H9 (cell line): ENCODE results near the gene PDE7B. TPM values are rescaled to one million over a fixed set of nuclear protein-coding genes. Genes with fewer than 3 reads are reported as not detected.
"Not testable (repeated sequence)": the region's sequence is repeated elsewhere in the genome, so short reads cannot be mapped to it uniquely, and the experiment has no call there.

ENCODE experiments used
- DNase-seq: peaks from one replicate; pipeline ENCODE4 v3.0.0-alpha.2; 2017
- H2AFZ ChIP-seq: one replicate; pipeline ENCODE4 v1.6.1; 2013; ENCODE audit warnings: mild to moderate bottlenecking, low read length, control low read depth, moderate library complexity
- H2AK5ac ChIP-seq: 2 replicates; pipeline ENCODE4 v1.6.1; 2013; ENCODE audit warnings: low read length, control low read depth, mixed read lengths; ENCODE audit not compliant: insufficient read length
- H2BK120ac ChIP-seq: one replicate; pipeline ENCODE4 v1.6.1; 2013; ENCODE audit warnings: low read depth, mild to moderate bottlenecking, low read length, control low read depth, inconsistent platforms; ENCODE audit not compliant: poor library complexity, severe bottlenecking
- H2BK12ac ChIP-seq: 2 replicates; pipeline ENCODE4 v1.6.1; 2013; ENCODE audit warnings: low read length, control low read depth, mixed read lengths, low read depth; ENCODE audit not compliant: insufficient read length
- H2BK15ac ChIP-seq: 2 replicates; pipeline ENCODE4 v1.6.1; 2013; ENCODE audit warnings: low read depth, low read length, control low read depth
- H2BK20ac ChIP-seq: one replicate; pipeline ENCODE4 v1.6.1; 2013; ENCODE audit warnings: low read depth, mild to moderate bottlenecking, low read length, control low read depth, inconsistent platforms; ENCODE audit not compliant: poor library complexity, severe bottlenecking
- H2BK5ac ChIP-seq: 2 replicates; pipeline ENCODE4 v1.6.1; 2013; ENCODE audit warnings: low read length, control low read depth, mixed read lengths; ENCODE audit not compliant: insufficient read length
- H3K14ac ChIP-seq: 2 replicates; pipeline ENCODE4 v1.6.1; 2013; ENCODE audit warnings: low read length, control low read depth; ENCODE audit not compliant: insufficient read depth
- H3K18ac ChIP-seq: 2 replicates; pipeline ENCODE4 v1.6.1; 2013; ENCODE audit warnings: low read depth, mild to moderate bottlenecking, mixed read lengths, low read length, control low read depth; ENCODE audit not compliant: insufficient read length
- H3K23ac ChIP-seq: 2 replicates; pipeline ENCODE4 v1.6.1; 2013; ENCODE audit warnings: low read length, control low read depth, mixed read lengths, low read depth; ENCODE audit not compliant: insufficient read length
- H3K23me2 ChIP-seq: 2 replicates; pipeline ENCODE4 v1.6.1; 2013; ENCODE audit warnings: low read depth, mild to moderate bottlenecking, mixed read lengths, low read length, control low read depth; ENCODE audit not compliant: insufficient read length, poor library complexity, severe bottlenecking
- H3K27ac ChIP-seq: 2 replicates; pipeline ENCODE4 v1.5.1; 2013; ENCODE audit warnings: low read length, control low read depth, mixed read lengths, low read depth; ENCODE audit not compliant: insufficient read length
- H3K27me3 ChIP-seq: 2 replicates; pipeline ENCODE4 v1.6.1; 2013; ENCODE audit warnings: low read length, control low read depth, inconsistent platforms; ENCODE audit not compliant: insufficient read depth
- H3K4ac ChIP-seq: 2 replicates; pipeline ENCODE4 v1.6.1; 2013; ENCODE audit warnings: low read depth, mild to moderate bottlenecking, control low read depth, inconsistent platforms, low read length, moderate library complexity
- H3K4me1 ChIP-seq: 2 replicates; pipeline ENCODE4 v1.6.1; 2013; ENCODE audit warnings: low read length, control low read depth, inconsistent platforms; ENCODE audit not compliant: insufficient read depth
- H3K4me2 ChIP-seq: 2 replicates; pipeline ENCODE4 v1.6.1; 2013; ENCODE audit warnings: low read length, control low read depth, mixed read lengths; ENCODE audit not compliant: insufficient read length, insufficient read depth
- H3K56ac ChIP-seq: 2 replicates; pipeline ENCODE4 v1.6.1; 2013; ENCODE audit warnings: low read depth, mild to moderate bottlenecking, mixed read lengths, low read length, control low read depth; ENCODE audit not compliant: insufficient read length
- H3K79me1 ChIP-seq: 2 replicates; pipeline ENCODE4 v1.6.1; 2013; ENCODE audit warnings: low read depth, mild to moderate bottlenecking, moderate library complexity, low read length, control low read depth, inconsistent platforms; ENCODE audit not compliant: insufficient read depth, poor library complexity, severe bottlenecking
- H3K79me2 ChIP-seq: 2 replicates; pipeline ENCODE4 v1.6.1; 2013; ENCODE audit warnings: low read length, control low read depth, inconsistent platforms; ENCODE audit not compliant: insufficient read depth
- H3K9ac ChIP-seq: 2 replicates; pipeline ENCODE4 v1.6.1; 2013; ENCODE audit warnings: low read length, control low read depth, mixed read lengths; ENCODE audit not compliant: insufficient read length; ENCODE audit errors: extremely low read depth
- H3K9me3 ChIP-seq: one replicate; pipeline ENCODE4 v1.6.1; 2013; ENCODE audit warnings: low read depth, low read length, inconsistent platforms; ENCODE audit not compliant: control insufficient read depth
- H3T11ph ChIP-seq: one replicate; pipeline ENCODE4 v1.6.1; 2013; ENCODE audit warnings: mild to moderate bottlenecking, low read length, control low read depth, inconsistent platforms
- H4K20me1 ChIP-seq: one replicate; pipeline ENCODE4 v1.6.1; 2013; ENCODE audit not compliant: control insufficient read depth, insufficient read length, insufficient read depth
- H4K5ac ChIP-seq: 2 replicates; pipeline ENCODE4 v1.6.1; 2013; ENCODE audit warnings: low read depth, mild to moderate bottlenecking, mixed read lengths, low read length, control low read depth; ENCODE audit not compliant: insufficient read length
- H4K8ac ChIP-seq: replicated peaks from 2 replicates; pipeline ENCODE4 v1.6.1; 2013; ENCODE audit warnings: low read length, control low read depth, mixed read lengths, low read depth; ENCODE audit not compliant: insufficient read length
- H4K91ac ChIP-seq: 2 replicates; pipeline ENCODE4 v1.6.1; 2013; ENCODE audit warnings: low read depth, mild to moderate bottlenecking, moderate library complexity, mixed read lengths, low read length, control low read depth; ENCODE audit not compliant: insufficient read length
- H3K27ac Mint-ChIP-seq, 3 experiments: 2 replicates in 2 of 3; 3 replicates in 1 of 3; pipeline ENCODE4 v1.8.0; 2020 to 2021; ENCODE audit warnings: mixed read lengths in 3 of 3, mild to moderate bottlenecking in 1 of 3, moderate library complexity in 1 of 3
- H3K27me3 Mint-ChIP-seq: 2 replicates; pipeline ENCODE4 v1.8.0; 2021; ENCODE audit warnings: low read depth, mild to moderate bottlenecking, moderate library complexity, mixed read lengths
- H3K36me3 Mint-ChIP-seq, 3 experiments: 2 replicates in 2 of 3; 3 replicates in 1 of 3; pipeline ENCODE4 v1.8.0; 2020 to 2021; ENCODE audit warnings: low read depth in 3 of 3, mixed read lengths in 3 of 3; ENCODE audit not compliant: insufficient read depth in 1 of 3
- H3K4me1 Mint-ChIP-seq, 2 experiments: 2 replicates each; pipeline ENCODE4 v1.8.0; 2020; ENCODE audit warnings: mixed read lengths in 2 of 2
- H3K4me3 Mint-ChIP-seq, 2 experiments: 2 replicates in 1 of 2; 3 replicates in 1 of 2; pipeline ENCODE4 v1.8.0; 2020 to 2021; ENCODE audit warnings: mild to moderate bottlenecking in 2 of 2, mixed read lengths in 2 of 2, moderate library complexity in 1 of 2
- H3K9me3 Mint-ChIP-seq, 2 experiments: 2 replicates in 1 of 2; 3 replicates in 1 of 2; pipeline ENCODE4 v1.8.0; 2020; ENCODE audit warnings: mild to moderate bottlenecking in 2 of 2, mixed read lengths in 2 of 2, moderate library complexity in 1 of 2
- WGBS: extraction: QIAGEN DNeasy Blood & Tissue Kit; methylation state at CpG from one replicate; pipeline ENCODE4 v1.1.7; 2013; ENCODE audit warnings: missing lambda C conversion rate, low lambda C conversion rate, mixed read lengths; ENCODE audit not compliant: insufficient read length; ENCODE audit errors: extremely low coverage; 5-methylcytosine and 5-hydroxymethylcytosine counted together
- total RNA-seq: library from RNA; stranded (reverse); gene quantifications from 2 replicates; pipeline ENCODE4 v1.2.1, GENCODE V29; 2021
- TF ChIP-seq, protein P1 (sequence below): fragments of 200-600 bp; sonication (generic); conservative IDR thresholded peaks from 3 replicates; pipeline ENCODE4 v1.8.0; 2021; ENCODE audit warnings: antibody characterized with exemption, mild to moderate bottlenecking

PDE7B gene
- total RNA-seq, 1 experiment from 2014 or later: not detected

DNA sequence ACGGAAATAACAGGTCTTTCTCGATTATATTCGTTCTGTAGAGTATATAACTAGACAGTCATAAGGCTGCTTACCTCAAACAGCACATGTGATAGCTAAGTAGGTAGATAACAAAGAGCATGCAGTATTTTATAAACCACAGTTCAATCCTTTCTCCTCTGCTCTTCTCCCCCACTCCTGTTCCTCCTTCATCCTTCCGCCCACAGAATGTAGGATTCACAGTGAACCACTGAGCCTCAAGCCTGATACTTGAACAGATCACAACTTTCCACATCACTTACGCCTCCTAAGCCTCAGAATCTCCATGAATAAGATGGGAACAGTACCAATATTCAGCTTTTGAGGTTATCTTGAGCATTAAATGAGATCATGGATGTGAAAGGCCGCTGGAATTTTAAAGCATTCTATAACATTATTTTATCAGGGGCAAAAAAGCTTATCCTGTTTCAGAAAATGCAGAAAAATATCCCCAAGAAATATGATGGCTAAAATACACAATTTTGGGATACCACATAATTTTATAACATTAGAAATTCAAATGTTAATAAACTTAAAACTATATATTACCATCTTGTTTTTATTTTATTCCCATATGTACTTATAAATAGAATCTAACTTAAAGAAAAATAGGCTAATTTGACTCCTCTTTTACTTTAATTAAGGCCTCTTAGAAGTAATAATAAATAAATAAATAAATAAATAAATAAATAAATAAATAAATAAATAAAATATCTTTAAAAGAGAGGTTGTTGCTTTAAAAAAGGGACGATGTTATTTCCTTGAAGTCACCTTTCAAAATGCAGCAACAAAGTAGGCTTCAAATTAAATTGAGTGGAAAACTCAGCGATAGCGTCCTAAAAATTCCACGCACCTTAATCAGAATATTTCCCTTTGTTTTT is 365.3 kb downstream of the PDE7B start:
- no peaks in the 10 kb centered on the region for H3K23me2 ChIP-seq
- no peaks in the 10 kb centered on the region for H4K20me1 ChIP-seq
- no peaks in the 10 kb centered on the region for H3K79me1 ChIP-seq
- H3K9me3 ChIP-seq: no peaks in the 10 kb centered on the region
- TF ChIP-seq, protein P1, sequence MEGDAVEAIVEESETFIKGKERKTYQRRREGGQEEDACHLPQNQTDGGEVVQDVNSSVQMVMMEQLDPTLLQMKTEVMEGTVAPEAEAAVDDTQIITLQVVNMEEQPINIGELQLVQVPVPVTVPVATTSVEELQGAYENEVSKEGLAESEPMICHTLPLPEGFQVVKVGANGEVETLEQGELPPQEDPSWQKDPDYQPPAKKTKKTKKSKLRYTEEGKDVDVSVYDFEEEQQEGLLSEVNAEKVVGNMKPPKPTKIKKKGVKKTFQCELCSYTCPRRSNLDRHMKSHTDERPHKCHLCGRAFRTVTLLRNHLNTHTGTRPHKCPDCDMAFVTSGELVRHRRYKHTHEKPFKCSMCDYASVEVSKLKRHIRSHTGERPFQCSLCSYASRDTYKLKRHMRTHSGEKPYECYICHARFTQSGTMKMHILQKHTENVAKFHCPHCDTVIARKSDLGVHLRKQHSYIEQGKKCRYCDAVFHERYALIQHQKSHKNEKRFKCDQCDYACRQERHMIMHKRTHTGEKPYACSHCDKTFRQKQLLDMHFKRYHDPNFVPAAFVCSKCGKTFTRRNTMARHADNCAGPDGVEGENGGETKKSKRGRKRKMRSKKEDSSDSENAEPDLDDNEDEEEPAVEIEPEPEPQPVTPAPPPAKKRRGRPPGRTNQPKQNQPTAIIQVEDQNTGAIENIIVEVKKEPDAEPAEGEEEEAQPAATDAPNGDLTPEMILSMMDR: no peak
- H3K18ac ChIP-seq: no peak overlapping the region
- H3K4me2 ChIP-seq: no peak overlapping the region
- H3K4me1 ChIP-seq: no peaks in the 10 kb centered on the region
- no peak overlapping the region for H3K27ac ChIP-seq
- no peak overlapping the region for H4K91ac ChIP-seq
- H3K4me3 Mint-ChIP-seq: no peak overlapping the region
- no peak overlapping the region for H2BK5ac ChIP-seq
- no peaks in the 10 kb centered on the region for H3K27me3 ChIP-seq
- H2AFZ ChIP-seq: no peak overlapping the region
- no peak overlapping the region for H2BK20ac ChIP-seq
- DNase-seq: no peak
- H3K23ac ChIP-seq: no peak overlapping the region
- no peak overlapping the region for H3K4ac ChIP-seq
- H2AK5ac ChIP-seq: no peak overlapping the region
- no CpG with 5 or more reads among the region's 10 CpGs for WGBS
- H4K5ac ChIP-seq: no peak overlapping the region
- H2BK120ac ChIP-seq: no peak overlapping the region
- H3K9ac ChIP-seq: no peak overlapping the region
- no peak overlapping the region for H2BK15ac ChIP-seq
- H3K9me3 Mint-ChIP-seq: no peaks in the 10 kb centered on the region; a peak in 1 of 5 replicates
- H3K4me1 Mint-ChIP-seq: no peaks in the 10 kb centered on the region
- H3K36me3 Mint-ChIP-seq: no peaks in the 10 kb centered on the region
- H3K27ac Mint-ChIP-seq: no peak overlapping the region
- no peaks in the 10 kb centered on the region for H3K27me3 Mint-ChIP-seq
- no peak overlapping the region for H3K56ac ChIP-seq
- no peak overlapping the region for H4K8ac ChIP-seq
- H3T11ph ChIP-seq: no peak overlapping the region
- H3K14ac ChIP-seq: no peak overlapping the region
- no peak overlapping the region for H2BK12ac ChIP-seq
- H3K79me2 ChIP-seq: no peaks in the 10 kb centered on the region

DNA sequence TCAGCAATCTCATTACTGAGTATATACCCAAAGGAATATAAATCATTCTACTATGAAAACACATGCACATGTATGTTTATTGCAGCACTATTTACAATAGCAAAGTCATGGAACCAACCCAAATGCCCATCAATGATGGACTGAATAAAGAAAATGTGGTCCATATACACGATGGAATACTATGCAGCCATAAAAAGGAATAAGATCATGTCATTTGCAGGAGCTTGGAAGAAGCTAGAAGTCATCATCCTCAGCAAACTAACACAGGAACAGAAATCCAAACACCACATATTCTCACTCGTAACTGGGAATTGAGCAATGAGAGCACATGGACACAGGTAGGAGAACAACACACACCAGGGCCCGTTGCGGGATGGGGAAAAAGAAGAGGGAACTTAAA is 373.5 kb downstream of the PDE7B start:
- H4K91ac ChIP-seq, H3K36me3 Mint-ChIP-seq, H2BK15ac ChIP-seq, H3K4me1 ChIP-seq, H3K79me1 ChIP-seq, H2BK120ac ChIP-seq, H4K5ac ChIP-seq, H3K4ac ChIP-seq, H3K4me2 ChIP-seq, H2BK12ac ChIP-seq, H3K18ac ChIP-seq, H3K23ac ChIP-seq, H3K14ac ChIP-seq, H3K9me3 ChIP-seq, H3T11ph ChIP-seq, H3K79me2 ChIP-seq, H3K23me2 ChIP-seq, H2BK20ac ChIP-seq, H4K8ac ChIP-seq, H3K27me3 ChIP-seq, H3K4me3 Mint-ChIP-seq, H3K9me3 Mint-ChIP-seq, H3K27ac Mint-ChIP-seq, H3K4me1 Mint-ChIP-seq, DNase-seq, H2AK5ac ChIP-seq, H3K9ac ChIP-seq, H3K56ac ChIP-seq, H2BK5ac ChIP-seq, H4K20me1 ChIP-seq, H3K27me3 Mint-ChIP-seq, H3K27ac ChIP-seq, H2AFZ ChIP-seq: not testable (repeated sequence)
- WGBS: no CpG with 5 or more reads among the region's 4 CpGs
